HepG2 (cell line): ENCODE results near the gene CKAP5. TPM values are rescaled to one million over a fixed set of nuclear protein-coding genes. Genes with fewer than 3 reads are reported as not detected.

Experiments
- ATAD3A ChIP-seq: sonication (generic); formaldehyde crosslinking; IDR thresholded peaks from 2 replicates; pipeline ENCODE4 v1.4.0; 2020; ENCODE audit warnings: missing genetic modification reagents
- MIXL1 ChIP-seq: IDR thresholded peaks from 2 replicates; pipeline ENCODE4 v1.6.1; 2016
- MYC ChIP-seq: sonication (generic); formaldehyde crosslinking; IDR thresholded peaks from 2 replicates; pipeline ENCODE4 v1.9.0; 2021; ENCODE audit warnings: missing genetic modification reagents, borderline replicate concordance
- NFIB ChIP-seq: sonication (generic); formaldehyde crosslinking; IDR thresholded peaks from 2 replicates; pipeline ENCODE4 v1.9.0; 2021; ENCODE audit warnings: missing genetic modification reagents, mild to moderate bottlenecking, borderline replicate concordance
- NFKB2 ChIP-seq: sonication (generic); formaldehyde crosslinking; IDR thresholded peaks from 2 replicates; pipeline ENCODE4 v1.4.0; 2020; ENCODE audit warnings: missing genetic modification reagents, borderline replicate concordance
- NONO ChIP-seq, 2 experiments: fragments of 450-650 bp in 1 of 2; sonication (generic) in 1 of 2; formaldehyde crosslinking in 1 of 2; IDR thresholded peaks in 1 of 2; conservative IDR thresholded peaks in 1 of 2; 2 replicates each; pipeline versions ENCODE4 v1.6.1 to v1.8.0; 2017 to 2022; ENCODE audit warnings: mild to moderate bottlenecking in 1 of 2, missing genetic modification reagents in 1 of 2, moderate library complexity in 1 of 2
- PHF21A ChIP-seq: sonication (generic); formaldehyde crosslinking; IDR thresholded peaks from 2 replicates; pipeline ENCODE4 v1.5.0; 2020; ENCODE audit warnings: mild to moderate bottlenecking, missing genetic modification reagents
- PTBP1 ChIP-seq: fragments of 200-400 bp; formaldehyde crosslinking; IDR thresholded peaks from 2 replicates; pipeline ENCODE4 v1.6.1; 2018; ENCODE audit warnings: low read length, low read depth; ENCODE audit not compliant: poor library complexity, severe bottlenecking
- ZNF326 ChIP-seq: sonication (generic); formaldehyde crosslinking; IDR thresholded peaks from 2 replicates; pipeline ENCODE4 v1.4.0; 2020; ENCODE audit warnings: missing genetic modification reagents, borderline replicate concordance
- ZNF598 ChIP-seq: sonication (generic); formaldehyde crosslinking; IDR thresholded peaks from 2 replicates; pipeline ENCODE4 v1.5.1; 2020; ENCODE audit warnings: mild to moderate bottlenecking, missing genetic modification reagents, borderline replicate concordance
- ZNF749 ChIP-seq: sonication (generic); formaldehyde crosslinking; IDR thresholded peaks from 2 replicates; pipeline ENCODE4 v1.8.0; 2022; ENCODE audit warnings: mild to moderate bottlenecking, missing genetic modification reagents, moderate library complexity, borderline replicate concordance
- ZSCAN29 ChIP-seq: sonication (generic); formaldehyde crosslinking; conservative IDR thresholded peaks from 2 replicates; pipeline ENCODE4 v1.4.0; 2020; ENCODE audit warnings: mild to moderate bottlenecking, missing genetic modification reagents
- polyA plus RNA-seq, 8 experiments: library from polyadenylated mRNA; depleted of rRNA in 3 of 8; stranded (reverse) in 7 of 8; unstranded in 1 of 8; fragments of >200 nt; fragmentation: Illumina TruSeq in 4 of 8; extraction: Trizol in 4 of 8; gene quantifications; 2 replicates each; pipeline versions ENCODE4 v1.2.1 to v1.2.3, GENCODE V29; 2011 to 2016; ENCODE audit warnings: low read depth in 4 of 8, missing spikeins in 1 of 8, mixed read lengths in 1 of 8; ENCODE audit not compliant: insufficient read depth in 1 of 8
- total RNA-seq, 5 experiments: library from RNA; depleted of rRNA; stranded (reverse); fragments of >200 nt; fragmentation: Illumina TruSeq; extraction: Trizol; gene quantifications; 2 replicates each; pipeline ENCODE4 v1.2.3, GENCODE V29; 2016; ENCODE audit warnings: low read depth in 1 of 5
- TF ChIP-seq, protein P1 (sequence below): sonication (generic); formaldehyde crosslinking; IDR thresholded peaks from 2 replicates; pipeline ENCODE4 v1.4.0; 2020; ENCODE audit warnings: missing genetic modification reagents
- TF ChIP-seq, protein P2 (sequence below): sonication (generic); formaldehyde crosslinking; IDR thresholded peaks from 2 replicates; pipeline ENCODE4 v1.5.0; 2020; ENCODE audit warnings: mild to moderate bottlenecking, missing genetic modification reagents
- TF ChIP-seq, protein P3 (sequence below): sonication (generic); formaldehyde crosslinking; IDR thresholded peaks from 2 replicates; pipeline ENCODE4 v1.4.0; 2020; ENCODE audit warnings: missing genetic modification reagents
- TF ChIP-seq, protein P4 (sequence below): sonication (generic); formaldehyde crosslinking; IDR thresholded peaks from 2 replicates; pipeline ENCODE4 v1.8.0; 2022; ENCODE audit warnings: mild to moderate bottlenecking, missing genetic modification reagents, moderate library complexity
- TF ChIP-seq, protein P5 (sequence below): sonication (generic); formaldehyde crosslinking; IDR thresholded peaks from 2 replicates; pipeline ENCODE4 v1.8.0; 2022; ENCODE audit warnings: missing genetic modification reagents, low read depth, mild to moderate bottlenecking, borderline replicate concordance

CKAP5 gene
- total and polyA plus RNA-seq, 2 of the 13 experiments (the other 11 are each of a cell fraction or from before 2014, with no cell fraction given) = 79.2 to 103 TPM

DNA sequence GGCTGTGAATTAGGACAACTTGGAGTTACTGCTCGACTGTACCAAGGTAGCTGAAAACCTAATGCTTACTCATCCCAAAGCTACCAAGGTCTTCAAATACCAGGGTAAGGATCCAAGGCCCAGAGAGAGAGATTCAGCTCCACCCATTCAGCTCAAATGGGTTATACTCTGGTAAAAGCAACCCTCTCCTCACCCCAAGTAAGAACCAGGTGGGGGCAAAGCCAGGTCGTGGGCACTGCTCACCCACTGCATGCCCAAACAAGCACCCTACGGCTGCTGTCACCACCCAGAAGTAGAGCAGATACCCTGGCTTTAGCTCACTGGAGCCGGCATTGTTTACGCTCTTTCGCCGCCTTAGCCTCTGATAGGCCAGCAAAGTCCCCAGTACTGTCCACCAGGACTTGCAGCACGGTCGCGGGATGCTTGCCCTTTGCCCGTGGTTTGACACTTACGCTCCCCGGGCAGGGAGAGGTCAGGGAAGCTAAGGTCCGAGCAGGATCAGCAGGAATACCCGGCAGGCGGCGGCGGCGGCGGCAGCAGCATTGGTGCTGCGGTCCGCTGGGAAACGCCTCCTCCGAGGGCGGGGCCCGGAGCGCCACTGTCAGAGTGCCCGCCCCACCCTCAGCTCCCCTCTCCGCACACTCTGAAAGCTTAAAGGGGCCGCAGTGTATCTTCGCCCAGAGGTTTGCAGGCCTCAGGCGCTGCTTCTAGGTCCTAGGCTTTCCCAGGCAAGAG lies 19.6 kb downstream of the CKAP5 start (continued):
- TF ChIP-seq, protein P1, sequence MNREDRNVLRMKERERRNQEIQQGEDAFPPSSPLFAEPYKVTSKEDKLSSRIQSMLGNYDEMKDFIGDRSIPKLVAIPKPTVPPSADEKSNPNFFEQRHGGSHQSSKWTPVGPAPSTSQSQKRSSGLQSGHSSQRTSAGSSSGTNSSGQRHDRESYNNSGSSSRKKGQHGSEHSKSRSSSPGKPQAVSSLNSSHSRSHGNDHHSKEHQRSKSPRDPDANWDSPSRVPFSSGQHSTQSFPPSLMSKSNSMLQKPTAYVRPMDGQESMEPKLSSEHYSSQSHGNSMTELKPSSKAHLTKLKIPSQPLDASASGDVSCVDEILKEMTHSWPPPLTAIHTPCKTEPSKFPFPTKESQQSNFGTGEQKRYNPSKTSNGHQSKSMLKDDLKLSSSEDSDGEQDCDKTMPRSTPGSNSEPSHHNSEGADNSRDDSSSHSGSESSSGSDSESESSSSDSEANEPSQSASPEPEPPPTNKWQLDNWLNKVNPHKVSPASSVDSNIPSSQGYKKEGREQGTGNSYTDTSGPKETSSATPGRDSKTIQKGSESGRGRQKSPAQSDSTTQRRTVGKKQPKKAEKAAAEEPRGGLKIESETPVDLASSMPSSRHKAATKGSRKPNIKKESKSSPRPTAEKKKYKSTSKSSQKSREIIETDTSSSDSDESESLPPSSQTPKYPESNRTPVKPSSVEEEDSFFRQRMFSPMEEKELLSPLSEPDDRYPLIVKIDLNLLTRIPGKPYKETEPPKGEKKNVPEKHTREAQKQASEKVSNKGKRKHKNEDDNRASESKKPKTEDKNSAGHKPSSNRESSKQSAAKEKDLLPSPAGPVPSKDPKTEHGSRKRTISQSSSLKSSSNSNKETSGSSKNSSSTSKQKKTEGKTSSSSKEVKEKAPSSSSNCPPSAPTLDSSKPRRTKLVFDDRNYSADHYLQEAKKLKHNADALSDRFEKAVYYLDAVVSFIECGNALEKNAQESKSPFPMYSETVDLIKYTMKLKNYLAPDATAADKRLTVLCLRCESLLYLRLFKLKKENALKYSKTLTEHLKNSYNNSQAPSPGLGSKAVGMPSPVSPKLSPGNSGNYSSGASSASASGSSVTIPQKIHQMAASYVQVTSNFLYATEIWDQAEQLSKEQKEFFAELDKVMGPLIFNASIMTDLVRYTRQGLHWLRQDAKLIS (CRISPR knock-in tag) = no peak
- TF ChIP-seq ZNF326 (CRISPR knock-in tag) (no peak), ATAD3A (no peak), PTBP1 (no peak), NFIB (CRISPR knock-in tag) (no peak), ZNF749 (CRISPR knock-in tag) (no peak), MIXL1 (CRISPR knock-in tag) (peak; percentile 34; the same call in 1 of the 2 replicates), PHF21A (CRISPR knock-in tag) (peak; percentile 90), NFKB2 (no peak; the same call in 1 of the 2 replicates), ZSCAN29 (CRISPR knock-in tag) (no peak), NONO (IDR thresholded peaks at IDR 0.05) (no peak), NONO (CRISPR knock-in tag; conservative IDR thresholded peaks at IDR 0.05) (peak; percentile 81), ZNF598 (CRISPR knock-in tag) (peak; percentile 27; the same call in 1 of the 2 replicates), MYC (CRISPR knock-in tag) (peak; percentile 65; the same call in 1 of the 2 replicates)
- TF ChIP-seq, protein P2, sequence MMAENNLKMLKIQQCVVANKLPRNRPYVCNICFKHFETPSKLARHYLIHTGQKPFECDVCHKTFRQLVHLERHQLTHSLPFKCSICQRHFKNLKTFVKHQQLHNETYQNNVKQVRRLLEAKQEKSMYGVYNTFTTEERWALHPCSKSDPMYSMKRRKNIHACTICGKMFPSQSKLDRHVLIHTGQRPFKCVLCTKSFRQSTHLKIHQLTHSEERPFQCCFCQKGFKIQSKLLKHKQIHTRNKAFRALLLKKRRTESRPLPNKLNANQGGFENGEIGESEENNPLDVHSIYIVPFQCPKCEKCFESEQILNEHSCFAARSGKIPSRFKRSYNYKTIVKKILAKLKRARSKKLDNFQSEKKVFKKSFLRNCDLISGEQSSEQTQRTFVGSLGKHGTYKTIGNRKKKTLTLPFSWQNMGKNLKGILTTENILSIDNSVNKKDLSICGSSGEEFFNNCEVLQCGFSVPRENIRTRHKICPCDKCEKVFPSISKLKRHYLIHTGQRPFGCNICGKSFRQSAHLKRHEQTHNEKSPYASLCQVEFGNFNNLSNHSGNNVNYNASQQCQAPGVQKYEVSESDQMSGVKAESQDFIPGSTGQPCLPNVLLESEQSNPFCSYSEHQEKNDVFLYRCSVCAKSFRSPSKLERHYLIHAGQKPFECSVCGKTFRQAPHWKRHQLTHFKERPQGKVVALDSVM (CRISPR knock-in tag) = peak; percentile 31; the same call in 1 of the 2 replicates
- TF ChIP-seq, protein P3, sequence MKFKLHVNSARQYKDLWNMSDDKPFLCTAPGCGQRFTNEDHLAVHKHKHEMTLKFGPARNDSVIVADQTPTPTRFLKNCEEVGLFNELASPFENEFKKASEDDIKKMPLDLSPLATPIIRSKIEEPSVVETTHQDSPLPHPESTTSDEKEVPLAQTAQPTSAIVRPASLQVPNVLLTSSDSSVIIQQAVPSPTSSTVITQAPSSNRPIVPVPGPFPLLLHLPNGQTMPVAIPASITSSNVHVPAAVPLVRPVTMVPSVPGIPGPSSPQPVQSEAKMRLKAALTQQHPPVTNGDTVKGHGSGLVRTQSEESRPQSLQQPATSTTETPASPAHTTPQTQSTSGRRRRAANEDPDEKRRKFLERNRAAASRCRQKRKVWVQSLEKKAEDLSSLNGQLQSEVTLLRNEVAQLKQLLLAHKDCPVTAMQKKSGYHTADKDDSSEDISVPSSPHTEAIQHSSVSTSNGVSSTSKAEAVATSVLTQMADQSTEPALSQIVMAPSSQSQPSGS (CRISPR knock-in tag) = peak; percentile 51; the same call in 1 of the 2 replicates
- TF ChIP-seq, protein P4, sequence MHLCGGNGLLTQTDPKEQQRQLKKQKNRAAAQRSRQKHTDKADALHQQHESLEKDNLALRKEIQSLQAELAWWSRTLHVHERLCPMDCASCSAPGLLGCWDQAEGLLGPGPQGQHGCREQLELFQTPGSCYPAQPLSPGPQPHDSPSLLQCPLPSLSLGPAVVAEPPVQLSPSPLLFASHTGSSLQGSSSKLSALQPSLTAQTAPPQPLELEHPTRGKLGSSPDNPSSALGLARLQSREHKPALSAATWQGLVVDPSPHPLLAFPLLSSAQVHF = no peak
- TF ChIP-seq, protein P5, sequence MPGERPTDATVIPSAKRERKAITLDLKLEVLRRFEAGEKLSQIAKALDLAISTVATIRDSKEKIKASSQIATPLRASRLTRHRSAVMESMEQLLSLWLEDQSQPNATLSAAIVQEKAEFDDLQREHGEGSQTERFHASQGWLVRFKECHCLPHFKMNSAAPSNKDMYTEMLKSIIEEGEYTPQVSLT (CRISPR knock-in tag) = no peak
